Endometrium (tissue), 2 donors: ENCODE measurements around the gene PHYHD1.

ENCODE experiments used
- FAIRE-seq: peaks from 2 replicates; lab custom pipeline; 2012; peaks lifted over from hg19 to GRCh38; lab: Jason Lieb, UNC
- donor health status: control.
- donor health status: control.

PHYHD1 gene

GRCh38 chr9:128972956-128973355, 52.2 kb downstream of the PHYHD1 start:
- FAIRE-seq = no peak

- no peak for FAIRE-seq
Observed at GRCh38 chr9:128979111-128979510, 58.3 kb downstream of the PHYHD1 start.

GRCh38 chr9:128983536-128983935, 62.8 kb downstream of the PHYHD1 start:
- no peak for FAIRE-seq

DNA sequence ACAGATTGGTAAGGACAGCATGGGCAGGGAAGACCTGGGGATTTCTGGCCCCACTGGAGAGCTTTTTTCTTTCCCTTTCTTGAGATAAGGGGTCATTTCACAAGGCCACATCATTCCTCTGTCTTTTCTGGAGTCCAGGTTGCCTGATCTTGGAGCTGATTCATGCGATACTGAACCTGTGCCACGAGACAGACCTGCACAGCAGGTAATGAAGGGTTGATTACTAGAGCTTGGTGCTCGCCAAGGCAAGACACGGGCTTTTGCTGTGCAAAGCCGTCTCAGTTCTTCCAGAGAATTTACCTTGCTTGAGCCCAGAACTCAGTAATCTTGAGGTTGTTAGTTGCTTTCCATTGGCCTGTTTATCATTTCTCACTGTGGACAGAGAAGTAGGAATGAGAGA, 65.9 kb downstream of the PHYHD1 start:
- no peak for FAIRE-seq

DNA sequence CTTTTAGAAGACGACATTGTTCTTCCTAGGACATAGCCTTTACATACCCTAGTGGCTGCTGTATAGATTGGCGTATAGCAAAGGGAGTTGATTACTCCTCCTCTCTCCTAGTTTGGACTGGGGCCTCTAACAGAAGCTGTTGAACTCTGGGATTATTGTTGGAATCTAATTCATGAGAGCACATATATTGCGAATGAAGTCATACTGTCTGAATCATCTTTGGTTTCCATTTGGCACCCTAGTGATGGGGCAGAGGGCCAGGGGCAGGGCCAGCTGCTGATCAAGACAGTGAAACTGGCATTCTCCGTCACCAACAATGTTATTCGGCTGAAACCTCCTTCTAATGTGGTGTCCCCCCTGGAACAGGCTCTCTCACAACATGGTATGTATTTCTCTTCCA, 67.0 kb downstream of the PHYHD1 start:
- FAIRE-seq = no peak
